D721Med (cell line): ENCODE measurements around the gene ANKRD23.
"Not testable (repeated sequence)": the region's sequence is repeated elsewhere in the genome, so short reads cannot be mapped to it uniquely, and the experiment has no call there.

ENCODE experiments used
- DNase-seq: peaks from one replicate; pipeline ENCODE4 v3.0.0; 2011; ENCODE audit warnings: low spot score; ENCODE audit not compliant: insufficient read length
- FAIRE-seq: peaks from 2 replicates; lab custom pipeline; 2011; peaks lifted over from hg19 to GRCh38; lab: Jason Lieb, UNC
- CTCF ChIP-seq: IDR thresholded peaks from 2 replicates; pipeline ENCODE4 v1.5.1; 2012; ENCODE audit warnings: mild to moderate bottlenecking, control low read depth; ENCODE audit not compliant: insufficient read depth; ENCODE audit errors: missing control alignments

The ANKRD23 gene

DNA sequence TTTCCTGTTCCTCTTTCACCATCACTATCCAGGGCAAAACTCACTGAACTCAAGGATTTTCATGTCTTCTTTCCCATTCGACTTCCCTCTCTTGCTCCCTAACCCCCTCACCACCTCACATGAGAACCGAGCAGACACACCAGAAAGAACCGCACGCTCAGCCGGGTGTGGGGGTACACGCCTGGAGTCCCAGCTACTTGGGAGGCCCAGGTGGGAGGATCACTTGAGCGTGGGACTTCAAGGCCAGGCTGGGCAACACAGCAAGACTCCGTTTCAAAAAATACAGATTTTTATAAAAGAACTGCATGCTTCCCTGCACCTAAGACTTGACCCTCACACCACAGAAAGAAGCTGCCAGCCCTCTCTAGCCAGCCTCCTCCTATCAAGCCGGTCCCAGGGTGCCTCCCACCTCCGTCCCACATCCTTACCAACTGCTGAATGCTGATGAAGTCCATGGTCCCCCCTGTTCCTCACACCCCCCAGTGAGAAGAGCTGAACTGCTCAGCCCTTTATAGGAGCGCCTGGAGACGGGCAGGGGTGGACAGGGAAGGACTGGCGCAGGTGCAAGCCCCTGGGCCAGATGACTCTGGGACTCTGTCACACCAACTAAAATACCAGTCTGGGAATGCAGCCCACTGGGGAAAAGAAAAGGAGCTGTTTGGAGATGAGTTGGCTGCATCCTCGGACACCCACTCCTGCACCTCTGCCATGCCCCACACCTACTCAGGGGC is at the start of gene ANKRD23:
ANKRD23 (minus strand) TSS at position 484 of the 731 bp plus-strand sequence; CDS start at position 455, 29 bp downstream.
- DNase-seq (no peak), FAIRE-seq (no peak)
- TF ChIP-seq CTCF = no peak

DNA sequence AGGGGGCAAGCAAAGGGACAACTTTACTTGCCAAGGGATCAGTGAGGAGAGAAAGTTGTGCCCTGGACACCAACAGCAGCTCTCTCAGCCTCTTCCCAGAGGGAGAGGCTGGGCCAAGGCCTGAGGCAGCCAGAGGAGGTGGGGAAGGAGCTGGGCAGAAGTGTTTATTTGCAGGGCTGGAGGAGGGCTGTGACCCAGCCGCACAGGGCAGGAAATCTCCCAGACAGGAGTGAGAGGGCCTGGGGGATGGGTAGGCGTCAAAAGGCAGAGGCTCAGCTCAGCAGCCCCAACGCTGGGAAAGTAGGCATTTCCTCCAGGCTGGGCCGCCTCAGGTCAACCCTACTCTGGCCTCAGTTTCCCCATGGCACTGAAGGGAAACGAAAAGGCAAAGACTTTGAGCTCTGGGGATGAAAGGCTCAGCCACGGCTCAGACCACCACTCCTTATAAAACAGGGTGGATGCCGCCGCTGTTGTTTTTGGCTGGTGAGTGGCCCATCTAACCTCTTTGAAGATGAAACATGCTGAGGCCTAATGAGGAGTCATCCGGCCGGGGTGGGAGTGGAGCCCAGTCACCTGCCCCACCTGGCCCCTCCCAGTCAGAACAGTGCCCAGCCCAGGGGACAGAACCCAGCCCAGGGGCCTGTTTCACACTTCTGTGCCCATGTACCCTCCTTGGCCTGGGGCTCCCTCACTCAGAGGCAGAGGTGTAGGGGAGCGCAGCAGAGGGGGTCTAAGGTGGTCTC is 47.9 kb upstream of the ANKRD23 start:
- no peak for TF ChIP-seq CTCF
- FAIRE-seq = no peak
- no peak for DNase-seq

GRCh38 chr2:96890726-96891385 is 47.0 kb upstream of the ANKRD23 start:
- FAIRE-seq = no peak
- DNase-seq = no peak
- no peak for TF ChIP-seq CTCF

GRCh38 chr2:96890252-96890651 is 46.4 kb upstream of the ANKRD23 start:
- TF ChIP-seq CTCF = no peak
- FAIRE-seq (no peak), DNase-seq (no peak)

GRCh38 chr2:96889502-96889901 is 45.7 kb upstream of the ANKRD23 start:
- DNase-seq, FAIRE-seq: not testable (repeated sequence)

GRCh38 chr2:96888072-96889011 is 44.5 kb upstream of the ANKRD23 start:
- DNase-seq = no peak
- no peak for TF ChIP-seq CTCF
- no peak for FAIRE-seq
